ENCODE data around the gene ITGB8. TPM values are rescaled to one million over a fixed set of nuclear protein-coding genes. Genes with fewer than 3 reads are reported as not detected.

Gene ITGB8
- polyA plus RNA-seq, 1 donor from 2014 or later: 12.2 TPM

GRCh38 chr7:20316706-20317105, 14.0 kb upstream of the ITGB8 start:
- no peak overlapping the region for H2AFZ ChIP-seq (ENCODE audit: low read depth, low read length)
- H4K20me1 ChIP-seq (ENCODE audit: insufficient read depth): no peaks in the 10 kb centered on the region
- TF ChIP-seq CTCF (IDR thresholded peaks at IDR 0.05; ENCODE audit: poor library complexity, severe bottlenecking) (no peak), MXI1 (conservative IDR thresholded peaks at IDR 0.05; ENCODE audit: poor library complexity, severe bottlenecking) (no peak), RAD21 (conservative IDR thresholded peaks at IDR 0.05) (no peak), EP300 (conservative IDR thresholded peaks at IDR 0.05; ENCODE audit: poor library complexity, severe bottlenecking) (no peak), TAF1 (IDR thresholded peaks at IDR 0.05; ENCODE audit: low read depth) (no peak), SMC3 (conservative IDR thresholded peaks at IDR 0.05; ENCODE audit: poor library complexity) (no peak), POLR2AphosphoS5 (IDR thresholded peaks at IDR 0.05) (no peak), REST (IDR thresholded peaks at IDR 0.05; ENCODE audit: borderline replicate concordance) (no peak), EZH2 (IDR thresholded peaks at IDR 0.05; ENCODE audit: borderline replicate concordance, insufficient read depth, low read length, poor library complexity, severe bottlenecking) (no peak)
- no peaks in the 10 kb centered on the region for H3K79me2 ChIP-seq (replicated peaks; ENCODE audit: insufficient read depth, low read length)
- no peaks in the 10 kb centered on the region for H3K36me3 ChIP-seq (ENCODE audit: insufficient read depth, low read length)
- H3F3A ChIP-seq (ENCODE audit: insufficient read depth, low read length, poor library complexity, severe bottlenecking): no peaks in the 10 kb centered on the region
- no peaks in the 10 kb centered on the region for H3K9me3 ChIP-seq (ENCODE audit: low read length)
- H3K27me3 ChIP-seq (ENCODE audit: insufficient read depth, low read depth, low read length): no peaks in the 10 kb centered on the region
- H3K27ac ChIP-seq (ENCODE audit: low read length): no peak overlapping the region
- no peak overlapping the region for H3K9ac ChIP-seq (ENCODE audit: low read length)
- H3K9me2 ChIP-seq (ENCODE audit: insufficient read depth, low read length): no peaks in the 10 kb centered on the region
- no peak overlapping the region for H3K4me2 ChIP-seq (ENCODE audit: low read length)
- H3K4me3 ChIP-seq (ENCODE audit: low read length): no peak overlapping the region

- no peak overlapping the region for H3K4me2 ChIP-seq (ENCODE audit: low read length)
- H3K9me3 ChIP-seq (ENCODE audit: low read length): no peaks in the 10 kb centered on the region
- H3K4me3 ChIP-seq (ENCODE audit: low read length): no peak overlapping the region
- H3K27me3 ChIP-seq (ENCODE audit: insufficient read depth, low read depth, low read length): no peaks in the 10 kb centered on the region
- no peak overlapping the region for H3K27ac ChIP-seq (ENCODE audit: low read length)
- no peaks in the 10 kb centered on the region for H3F3A ChIP-seq (ENCODE audit: insufficient read depth, low read length, poor library complexity, severe bottlenecking)
- no peaks in the 10 kb centered on the region for H4K20me1 ChIP-seq (ENCODE audit: insufficient read depth)
- no peak overlapping the region for H2AFZ ChIP-seq (ENCODE audit: low read depth, low read length)
- H3K79me2 ChIP-seq (replicated peaks; ENCODE audit: insufficient read depth, low read length): no peaks in the 10 kb centered on the region
- no peak overlapping the region for H3K9ac ChIP-seq (ENCODE audit: low read length)
- TF ChIP-seq POLR2AphosphoS5 (IDR thresholded peaks at IDR 0.05): no peak
- no peak for TF ChIP-seq EZH2 (IDR thresholded peaks at IDR 0.05; ENCODE audit: borderline replicate concordance, insufficient read depth, low read length, poor library complexity, severe bottlenecking)
- no peak for TF ChIP-seq RAD21 (conservative IDR thresholded peaks at IDR 0.05)
- TF ChIP-seq EP300 (conservative IDR thresholded peaks at IDR 0.05; ENCODE audit: poor library complexity, severe bottlenecking): no peak
- TF ChIP-seq SMC3 (conservative IDR thresholded peaks at IDR 0.05; ENCODE audit: poor library complexity): no peak
- TF ChIP-seq REST (IDR thresholded peaks at IDR 0.05; ENCODE audit: borderline replicate concordance): no peak
- no peak for TF ChIP-seq TAF1 (IDR thresholded peaks at IDR 0.05; ENCODE audit: low read depth)
- no peak for TF ChIP-seq CTCF (IDR thresholded peaks at IDR 0.05; ENCODE audit: poor library complexity, severe bottlenecking)
- no peak for TF ChIP-seq MXI1 (conservative IDR thresholded peaks at IDR 0.05; ENCODE audit: poor library complexity, severe bottlenecking)
- no peaks in the 10 kb centered on the region for H3K36me3 ChIP-seq (ENCODE audit: insufficient read depth, low read length)
- H3K9me2 ChIP-seq (ENCODE audit: insufficient read depth, low read length): no peaks in the 10 kb centered on the region
Observed at GRCh38 chr7:20317413-20317812, 13.3 kb upstream of the ITGB8 start.
